Measurements from ENCODE around the gene RAC3. TPM values are rescaled to one million over a fixed set of nuclear protein-coding genes. Genes with fewer than 3 reads are reported as not detected.

The RAC3 gene
- total RNA-seq, 3 donors from 2014 or later (not counting 1 experiment from before 2014, with no cell fraction given) = 0.61 to 2.2 (median 2.1) TPM

DNA sequence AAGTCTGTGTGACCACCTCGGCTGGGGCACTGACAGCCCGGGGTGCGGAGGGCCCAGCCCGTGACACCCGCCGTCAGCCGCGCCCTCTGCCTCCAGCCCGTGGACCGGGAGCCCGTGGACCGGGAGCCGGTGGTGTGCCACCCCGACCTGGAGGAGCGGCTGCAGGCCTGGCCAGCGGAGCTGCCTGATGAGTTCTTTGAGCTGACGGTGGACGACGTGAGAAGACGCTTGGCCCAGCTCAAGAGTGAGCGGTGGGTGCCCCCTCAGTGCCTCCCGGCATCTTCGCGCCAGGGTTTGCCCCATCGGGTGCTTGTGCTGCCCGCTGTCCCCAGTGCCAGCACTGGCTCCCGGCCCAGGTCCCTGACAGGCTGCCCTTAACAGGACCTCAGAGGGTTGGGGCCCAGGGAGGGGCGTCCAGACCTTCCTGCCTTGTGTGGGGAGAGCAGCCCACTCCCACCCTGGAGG is 22.5 kb upstream of the RAC3 start:
- WGBS (ENCODE audit: insufficient coverage) = 91% methylated on average over 28 of the region's 28 CpGs
- DNase-seq (no peak), ATAC-seq (no peak)
- Histone ChIP-seq H3K27ac (ENCODE audit: low read length) (no peak overlapping the region), H3K36me3 (ENCODE audit: control insufficient read depth, insufficient read depth, low read length) (no peaks in the 10 kb centered on the region), H3K4me1 (ENCODE audit: control insufficient read depth, insufficient read depth, low read length) (no peaks in the 10 kb centered on the region), H3K27me3 (ENCODE audit: control insufficient read depth, insufficient read depth, low read length) (no peaks in the 10 kb centered on the region), H3K4me3 (ENCODE audit: low read length) (no peak overlapping the region), H3K9me3 (ENCODE audit: control insufficient read depth, insufficient read depth, low read length) (no peaks in the 10 kb centered on the region)
- H3K4me1 Mint-ChIP-seq = no peaks in the 10 kb centered on the region
- H3K36me3 Mint-ChIP-seq = no peaks in the 10 kb centered on the region
- H3K27ac Mint-ChIP-seq = no peak overlapping the region
- H3K27me3 Mint-ChIP-seq (ENCODE audit: low read depth in 2 of 2) = no peaks in the 10 kb centered on the region
- no peak overlapping the region for H3K4me3 Mint-ChIP-seq
- TF ChIP-seq, protein P1, sequence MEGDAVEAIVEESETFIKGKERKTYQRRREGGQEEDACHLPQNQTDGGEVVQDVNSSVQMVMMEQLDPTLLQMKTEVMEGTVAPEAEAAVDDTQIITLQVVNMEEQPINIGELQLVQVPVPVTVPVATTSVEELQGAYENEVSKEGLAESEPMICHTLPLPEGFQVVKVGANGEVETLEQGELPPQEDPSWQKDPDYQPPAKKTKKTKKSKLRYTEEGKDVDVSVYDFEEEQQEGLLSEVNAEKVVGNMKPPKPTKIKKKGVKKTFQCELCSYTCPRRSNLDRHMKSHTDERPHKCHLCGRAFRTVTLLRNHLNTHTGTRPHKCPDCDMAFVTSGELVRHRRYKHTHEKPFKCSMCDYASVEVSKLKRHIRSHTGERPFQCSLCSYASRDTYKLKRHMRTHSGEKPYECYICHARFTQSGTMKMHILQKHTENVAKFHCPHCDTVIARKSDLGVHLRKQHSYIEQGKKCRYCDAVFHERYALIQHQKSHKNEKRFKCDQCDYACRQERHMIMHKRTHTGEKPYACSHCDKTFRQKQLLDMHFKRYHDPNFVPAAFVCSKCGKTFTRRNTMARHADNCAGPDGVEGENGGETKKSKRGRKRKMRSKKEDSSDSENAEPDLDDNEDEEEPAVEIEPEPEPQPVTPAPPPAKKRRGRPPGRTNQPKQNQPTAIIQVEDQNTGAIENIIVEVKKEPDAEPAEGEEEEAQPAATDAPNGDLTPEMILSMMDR (IDR thresholded peaks at IDR 0.05) = no peak
- H3K9me3 Mint-ChIP-seq = no peaks in the 10 kb centered on the region
- intact Hi-C loops (cut with micrococcal nuclease) = no loop called here

DNA sequence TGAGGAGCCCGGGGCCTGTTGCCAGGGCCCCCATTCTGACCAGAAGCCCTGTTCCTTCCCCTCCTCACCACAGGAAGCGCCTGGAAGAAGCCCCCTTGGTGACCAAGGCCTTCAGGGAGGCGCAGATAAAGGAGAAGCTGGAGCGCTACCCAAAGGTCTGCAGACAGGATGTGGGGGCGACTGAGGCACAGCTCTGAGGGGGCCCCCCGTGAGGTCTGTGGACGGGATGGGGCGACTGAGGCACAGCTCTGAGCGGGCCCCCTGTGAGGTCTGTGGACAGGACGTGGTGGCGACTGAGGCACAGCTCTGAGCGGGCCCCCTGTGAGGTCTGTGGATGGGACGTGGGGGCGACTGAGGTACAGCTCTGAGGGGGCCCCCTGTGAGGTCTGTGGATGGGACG is 22.1 kb upstream of the RAC3 start:
- no peak for ATAC-seq

DNA sequence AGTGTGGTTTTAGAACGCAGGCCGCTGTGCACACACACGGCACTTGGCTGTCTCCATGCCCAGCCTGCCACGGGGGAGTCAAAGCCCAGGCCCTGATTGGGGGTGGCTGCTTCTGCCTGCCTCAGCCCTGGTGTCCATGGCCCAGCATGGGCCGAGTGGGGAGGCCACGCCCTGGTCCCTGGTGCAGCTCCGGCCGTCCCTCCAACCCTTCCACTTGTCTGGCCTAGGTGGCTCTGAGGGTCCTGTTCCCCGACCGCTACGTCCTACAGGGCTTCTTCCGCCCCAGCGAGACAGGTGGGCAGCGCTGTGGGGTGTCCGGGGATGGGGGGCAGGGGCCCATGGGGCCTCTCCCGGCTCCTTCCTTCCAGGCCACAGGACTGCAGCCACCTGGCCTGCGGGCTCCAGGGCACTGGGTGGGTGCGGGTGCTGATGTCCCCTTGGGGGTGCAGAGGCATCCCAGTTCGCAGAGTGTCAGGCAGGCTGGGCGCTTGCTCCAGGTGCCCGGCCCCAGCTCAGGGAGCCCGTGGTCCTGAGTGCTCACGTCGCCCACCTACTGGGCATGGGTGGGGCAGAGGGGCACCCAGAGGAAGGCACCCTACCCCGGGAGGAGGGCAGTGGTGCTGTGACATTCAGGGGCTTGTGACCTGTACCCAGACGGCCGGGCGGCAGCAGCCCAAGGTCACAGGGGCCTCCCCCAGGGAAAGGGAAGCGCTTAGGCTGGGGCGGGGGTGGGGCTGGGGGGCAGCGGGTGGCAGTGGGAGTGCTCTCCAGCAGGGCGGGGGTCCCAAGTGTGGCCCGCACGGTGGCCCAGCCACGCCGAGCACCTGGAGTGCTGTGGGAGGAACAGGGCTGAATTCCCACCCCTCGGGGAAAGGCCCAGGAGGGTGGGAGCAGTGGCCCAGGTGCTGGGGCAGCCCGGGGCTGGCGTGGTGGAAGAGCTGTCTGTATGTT is 20.6 kb upstream of the RAC3 start:
- 93% methylated on average over 37 of the region's 39 CpGs for WGBS (ENCODE audit: insufficient coverage)
- Histone ChIP-seq H3K27ac (ENCODE audit: low read length) (no peak overlapping the region), H3K27me3 (ENCODE audit: control insufficient read depth, insufficient read depth, low read length) (no peaks in the 10 kb centered on the region), H3K9me3 (ENCODE audit: control insufficient read depth, insufficient read depth, low read length) (no peaks in the 10 kb centered on the region), H3K36me3 (ENCODE audit: control insufficient read depth, insufficient read depth, low read length) (no peaks in the 10 kb centered on the region), H3K4me3 (ENCODE audit: low read length) (no peak overlapping the region), H3K4me1 (ENCODE audit: control insufficient read depth, insufficient read depth, low read length) (no peaks in the 10 kb centered on the region)
- Mint-ChIP-seq H3K9me3 (no peaks in the 10 kb centered on the region), H3K27me3 (ENCODE audit: low read depth in 2 of 2) (no peaks in the 10 kb centered on the region), H3K27ac (no peak overlapping the region), H3K36me3 (no peaks in the 10 kb centered on the region), H3K4me3 (no peak overlapping the region), H3K4me1 (no peaks in the 10 kb centered on the region)
- intact Hi-C loops (cut with micrococcal nuclease) = no loop called here
- TF ChIP-seq, protein P1 (IDR thresholded peaks at IDR 0.05) = no peak
- DNase-seq = no peak
- ATAC-seq = no peak

More for the DNA sequence above, 22.1 kb upstream of the RAC3 start:
- no peaks in the 10 kb centered on the region for H3K9me3 ChIP-seq (ENCODE audit: control insufficient read depth, insufficient read depth, low read length)
- H3K36me3 ChIP-seq (ENCODE audit: control insufficient read depth, insufficient read depth, low read length) = no peaks in the 10 kb centered on the region
- TF ChIP-seq, protein P1 (IDR thresholded peaks at IDR 0.05) = no peak
- no peak overlapping the region for H3K27ac ChIP-seq (ENCODE audit: low read length)
- Mint-ChIP-seq H3K27ac (no peak overlapping the region), H3K27me3 (ENCODE audit: low read depth in 2 of 2) (no peaks in the 10 kb centered on the region), H3K4me3 (no peak overlapping the region), H3K4me1 (no peaks in the 10 kb centered on the region), H3K9me3 (no peaks in the 10 kb centered on the region), H3K36me3 (no peaks in the 10 kb centered on the region)
- no peak overlapping the region for H3K4me3 ChIP-seq (ENCODE audit: low read length)
- intact Hi-C loops (cut with micrococcal nuclease) = no loop called here
- no peaks in the 10 kb centered on the region for H3K27me3 ChIP-seq (ENCODE audit: control insufficient read depth, insufficient read depth, low read length)
- 76% methylated on average over 15 of the region's 15 CpGs for WGBS (ENCODE audit: insufficient coverage)
- DNase-seq = no peak
- no peaks in the 10 kb centered on the region for H3K4me1 ChIP-seq (ENCODE audit: control insufficient read depth, insufficient read depth, low read length)
